HEK293 (cell line): ENCODE data around the gene NOS1.

Experiments used
- SALL2 ChIP-seq: fragments of 450-650 bp; formaldehyde crosslinking; IDR thresholded peaks from 2 replicates; pipeline ENCODE4 v1.5.0; 2017; ENCODE audit warnings: missing biosample characterization, mild to moderate bottlenecking, missing genetic modification characterization, borderline replicate concordance
- ZBTB8A ChIP-seq: fragments of 450-650 bp; formaldehyde crosslinking; IDR thresholded peaks from 2 replicates; pipeline ENCODE4 v1.5.1; 2016; ENCODE audit warnings: missing biosample characterization, missing genetic modification characterization
- ZNF37A ChIP-seq: fragments of 450-650 bp; IDR thresholded peaks from 2 replicates; pipeline ENCODE4 v1.5.1; 2018; ENCODE audit warnings: missing biosample characterization, missing genetic modification characterization
- ZNF423 ChIP-seq: fragments of 450-650 bp; formaldehyde crosslinking; IDR thresholded peaks from 2 replicates; pipeline ENCODE4 v1.5.1; 2016; ENCODE audit warnings: missing biosample characterization, missing genetic modification characterization
- ZNF555 ChIP-seq: fragments of 450-650 bp; formaldehyde crosslinking; conservative IDR thresholded peaks from 2 replicates; pipeline ENCODE4 v1.5.1; 2017; ENCODE audit warnings: missing biosample characterization, mild to moderate bottlenecking, missing genetic modification characterization, inconsistent platforms
- ZNF571 ChIP-seq: fragments of 450-650 bp; formaldehyde crosslinking; IDR thresholded peaks from 2 replicates; pipeline ENCODE4 v1.5.0; 2017; ENCODE audit warnings: missing biosample characterization, missing genetic modification characterization
- ZNF623 ChIP-seq: fragments of 450-650 bp; formaldehyde crosslinking; IDR thresholded peaks from 2 replicates; pipeline ENCODE4 v1.5.1; 2016; ENCODE audit warnings: missing biosample characterization, missing genetic modification characterization
- ZNF777 ChIP-seq: fragments of 450-650 bp; formaldehyde crosslinking; IDR thresholded peaks from 2 replicates; pipeline ENCODE4 v1.5.1; 2017; ENCODE audit warnings: missing biosample characterization, missing genetic modification characterization, borderline replicate concordance
- TF ChIP-seq, protein P1 (sequence below): fragments of 450-650 bp; formaldehyde crosslinking; IDR thresholded peaks from 2 replicates; pipeline ENCODE4 v1.5.1; 2016; ENCODE audit warnings: missing biosample characterization, missing genetic modification characterization
- TF ChIP-seq, protein P2 (sequence below): fragments of 450-650 bp; formaldehyde crosslinking; IDR thresholded peaks from 2 replicates; pipeline ENCODE4 v1.5.1; 2016; ENCODE audit warnings: missing biosample characterization, missing genetic modification characterization

DNA sequence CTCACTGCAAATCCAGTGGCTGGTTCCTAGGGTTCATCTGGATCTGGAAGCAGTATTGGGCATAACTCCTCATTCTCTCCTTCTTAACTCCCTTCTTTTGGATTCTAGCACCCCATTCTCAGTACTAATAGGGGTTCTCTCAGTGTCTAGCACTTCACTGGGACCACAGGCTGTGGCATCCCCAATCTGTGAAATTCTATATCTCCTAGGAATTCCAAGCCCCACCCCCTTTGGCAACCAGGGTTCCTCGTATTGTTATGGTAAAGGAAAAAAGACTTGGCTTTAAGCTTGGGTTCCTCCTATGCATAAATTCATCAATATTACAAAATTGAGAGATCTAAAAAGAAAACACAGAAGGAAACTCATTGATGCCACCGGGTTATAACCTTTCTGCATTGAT is 126.2 kb downstream of the NOS1 start:
- TF ChIP-seq, protein P1, sequence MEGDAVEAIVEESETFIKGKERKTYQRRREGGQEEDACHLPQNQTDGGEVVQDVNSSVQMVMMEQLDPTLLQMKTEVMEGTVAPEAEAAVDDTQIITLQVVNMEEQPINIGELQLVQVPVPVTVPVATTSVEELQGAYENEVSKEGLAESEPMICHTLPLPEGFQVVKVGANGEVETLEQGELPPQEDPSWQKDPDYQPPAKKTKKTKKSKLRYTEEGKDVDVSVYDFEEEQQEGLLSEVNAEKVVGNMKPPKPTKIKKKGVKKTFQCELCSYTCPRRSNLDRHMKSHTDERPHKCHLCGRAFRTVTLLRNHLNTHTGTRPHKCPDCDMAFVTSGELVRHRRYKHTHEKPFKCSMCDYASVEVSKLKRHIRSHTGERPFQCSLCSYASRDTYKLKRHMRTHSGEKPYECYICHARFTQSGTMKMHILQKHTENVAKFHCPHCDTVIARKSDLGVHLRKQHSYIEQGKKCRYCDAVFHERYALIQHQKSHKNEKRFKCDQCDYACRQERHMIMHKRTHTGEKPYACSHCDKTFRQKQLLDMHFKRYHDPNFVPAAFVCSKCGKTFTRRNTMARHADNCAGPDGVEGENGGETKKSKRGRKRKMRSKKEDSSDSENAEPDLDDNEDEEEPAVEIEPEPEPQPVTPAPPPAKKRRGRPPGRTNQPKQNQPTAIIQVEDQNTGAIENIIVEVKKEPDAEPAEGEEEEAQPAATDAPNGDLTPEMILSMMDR (tag by site-specific recombination) = no peak
- no peak for TF ChIP-seq ZNF423
- TF ChIP-seq ZNF571 (tag by site-specific recombination) = no peak
- no peak for TF ChIP-seq ZNF623 (tag by site-specific recombination)
- no peak for TF ChIP-seq ZBTB8A (tag by site-specific recombination)
- TF ChIP-seq SALL2 (tag by site-specific recombination) = no peak
- TF ChIP-seq ZNF37A (tag by site-specific recombination) = no peak
- TF ChIP-seq, protein P2, sequence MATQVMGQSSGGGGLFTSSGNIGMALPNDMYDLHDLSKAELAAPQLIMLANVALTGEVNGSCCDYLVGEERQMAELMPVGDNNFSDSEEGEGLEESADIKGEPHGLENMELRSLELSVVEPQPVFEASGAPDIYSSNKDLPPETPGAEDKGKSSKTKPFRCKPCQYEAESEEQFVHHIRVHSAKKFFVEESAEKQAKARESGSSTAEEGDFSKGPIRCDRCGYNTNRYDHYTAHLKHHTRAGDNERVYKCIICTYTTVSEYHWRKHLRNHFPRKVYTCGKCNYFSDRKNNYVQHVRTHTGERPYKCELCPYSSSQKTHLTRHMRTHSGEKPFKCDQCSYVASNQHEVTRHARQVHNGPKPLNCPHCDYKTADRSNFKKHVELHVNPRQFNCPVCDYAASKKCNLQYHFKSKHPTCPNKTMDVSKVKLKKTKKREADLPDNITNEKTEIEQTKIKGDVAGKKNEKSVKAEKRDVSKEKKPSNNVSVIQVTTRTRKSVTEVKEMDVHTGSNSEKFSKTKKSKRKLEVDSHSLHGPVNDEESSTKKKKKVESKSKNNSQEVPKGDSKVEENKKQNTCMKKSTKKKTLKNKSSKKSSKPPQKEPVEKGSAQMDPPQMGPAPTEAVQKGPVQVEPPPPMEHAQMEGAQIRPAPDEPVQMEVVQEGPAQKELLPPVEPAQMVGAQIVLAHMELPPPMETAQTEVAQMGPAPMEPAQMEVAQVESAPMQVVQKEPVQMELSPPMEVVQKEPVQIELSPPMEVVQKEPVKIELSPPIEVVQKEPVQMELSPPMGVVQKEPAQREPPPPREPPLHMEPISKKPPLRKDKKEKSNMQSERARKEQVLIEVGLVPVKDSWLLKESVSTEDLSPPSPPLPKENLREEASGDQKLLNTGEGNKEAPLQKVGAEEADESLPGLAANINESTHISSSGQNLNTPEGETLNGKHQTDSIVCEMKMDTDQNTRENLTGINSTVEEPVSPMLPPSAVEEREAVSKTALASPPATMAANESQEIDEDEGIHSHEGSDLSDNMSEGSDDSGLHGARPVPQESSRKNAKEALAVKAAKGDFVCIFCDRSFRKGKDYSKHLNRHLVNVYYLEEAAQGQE (tag by site-specific recombination) = no peak
- TF ChIP-seq ZNF777 (tag by site-specific recombination) = no peak
- no peak for TF ChIP-seq ZNF555 (tag by site-specific recombination)
